GM20000 (cell line): ENCODE results near the gene DENND6B.

ENCODE experiments used
- DNase-seq: peaks from one replicate; pipeline ENCODE4 v3.0.0; 2012; ENCODE audit warnings: low spot score
- TF ChIP-seq, protein P1 (sequence below): IDR thresholded peaks from 2 replicates; pipeline ENCODE4 v1.5.1; 2012; ENCODE audit warnings: mild to moderate bottlenecking, control low read depth; ENCODE audit errors: extremely low read depth, missing control alignments

DENND6B gene

DNA sequence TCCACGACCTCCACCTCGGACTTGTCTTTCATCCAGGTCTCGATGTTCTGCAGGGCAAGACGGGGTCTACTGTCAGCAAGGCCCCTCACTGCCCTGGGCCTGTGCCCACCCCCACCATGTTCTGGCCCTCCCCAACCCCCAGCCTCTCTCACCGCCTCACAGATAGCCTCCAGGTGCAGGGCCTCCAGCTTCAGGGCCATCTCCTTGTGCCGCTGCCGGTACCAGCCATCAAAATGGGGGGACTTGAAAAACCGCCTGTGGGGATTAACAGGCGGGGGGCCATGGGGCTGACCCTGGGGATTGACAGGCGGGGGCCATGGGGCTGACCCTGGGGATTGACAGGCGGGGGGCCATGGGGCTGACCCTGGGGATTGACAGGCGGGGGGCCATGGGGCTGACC, 14.4 kb downstream of the DENND6B start:
- no peak for DNase-seq
- TF ChIP-seq, protein P1, sequence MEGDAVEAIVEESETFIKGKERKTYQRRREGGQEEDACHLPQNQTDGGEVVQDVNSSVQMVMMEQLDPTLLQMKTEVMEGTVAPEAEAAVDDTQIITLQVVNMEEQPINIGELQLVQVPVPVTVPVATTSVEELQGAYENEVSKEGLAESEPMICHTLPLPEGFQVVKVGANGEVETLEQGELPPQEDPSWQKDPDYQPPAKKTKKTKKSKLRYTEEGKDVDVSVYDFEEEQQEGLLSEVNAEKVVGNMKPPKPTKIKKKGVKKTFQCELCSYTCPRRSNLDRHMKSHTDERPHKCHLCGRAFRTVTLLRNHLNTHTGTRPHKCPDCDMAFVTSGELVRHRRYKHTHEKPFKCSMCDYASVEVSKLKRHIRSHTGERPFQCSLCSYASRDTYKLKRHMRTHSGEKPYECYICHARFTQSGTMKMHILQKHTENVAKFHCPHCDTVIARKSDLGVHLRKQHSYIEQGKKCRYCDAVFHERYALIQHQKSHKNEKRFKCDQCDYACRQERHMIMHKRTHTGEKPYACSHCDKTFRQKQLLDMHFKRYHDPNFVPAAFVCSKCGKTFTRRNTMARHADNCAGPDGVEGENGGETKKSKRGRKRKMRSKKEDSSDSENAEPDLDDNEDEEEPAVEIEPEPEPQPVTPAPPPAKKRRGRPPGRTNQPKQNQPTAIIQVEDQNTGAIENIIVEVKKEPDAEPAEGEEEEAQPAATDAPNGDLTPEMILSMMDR: no peak

DNA sequence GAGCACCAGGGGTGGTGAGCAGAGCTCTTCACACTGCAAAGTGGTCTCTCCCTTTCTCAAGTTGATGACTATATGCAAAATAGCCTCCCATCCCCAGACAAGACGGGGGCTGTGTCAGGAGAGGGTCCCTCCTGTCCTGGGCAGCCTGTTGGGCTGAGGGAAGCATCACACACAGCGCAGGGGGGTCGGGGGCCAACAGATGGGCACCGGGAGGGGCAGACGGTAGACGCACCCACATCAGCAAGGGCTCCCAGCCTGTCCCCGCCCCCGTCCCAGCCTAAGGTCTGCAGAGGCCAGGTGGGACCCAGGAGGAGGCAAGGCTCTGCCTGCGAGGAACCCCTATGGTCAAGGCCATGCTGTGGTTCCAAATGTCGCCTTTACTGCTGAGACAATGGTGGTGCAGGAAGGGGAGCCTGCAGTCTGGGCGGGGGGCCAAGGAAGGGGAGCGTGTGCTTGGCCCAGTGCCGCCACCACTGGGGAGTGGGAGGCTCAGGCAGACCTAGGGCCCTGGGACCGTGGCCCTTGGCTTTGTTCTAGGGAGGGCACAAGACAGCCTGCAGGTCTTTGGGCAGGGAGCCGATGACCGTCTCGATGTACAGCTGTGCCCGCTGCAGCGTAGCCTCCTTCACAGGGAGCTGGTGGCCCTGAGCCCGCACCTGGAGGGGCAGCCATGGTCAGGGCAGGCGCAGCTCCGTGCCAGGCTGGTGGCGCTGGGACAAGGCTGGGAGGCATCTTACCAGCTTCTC, 15.0 kb downstream of the DENND6B start:
- DNase-seq: no peak
- TF ChIP-seq, protein P1: no peak

DNA sequence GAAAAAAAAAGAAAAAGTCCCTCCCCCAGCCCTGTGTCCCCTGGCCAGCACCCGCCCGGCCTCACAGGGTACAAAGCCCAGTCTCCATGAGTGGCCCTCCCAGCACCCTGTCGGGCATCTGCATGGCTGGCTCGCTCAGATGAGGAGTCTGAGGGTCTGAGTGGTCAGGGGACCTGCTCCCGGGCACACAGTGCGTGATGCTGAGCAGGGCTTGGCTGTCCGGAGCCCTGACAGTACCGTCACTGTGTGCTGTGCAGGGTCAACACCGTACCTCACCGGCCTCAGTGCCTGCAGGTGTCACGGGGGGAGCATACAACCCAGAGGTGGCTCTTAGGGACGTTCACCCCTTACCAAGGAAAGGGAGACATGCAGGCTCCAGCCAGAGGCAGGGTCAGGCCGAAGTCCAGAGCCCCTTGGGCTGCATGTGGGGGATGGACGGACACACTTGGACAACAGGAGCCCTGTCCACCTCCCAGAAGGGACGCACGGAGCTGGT, 15.8 kb downstream of the DENND6B start:
- TF ChIP-seq, protein P1: no peak
- no peak for DNase-seq

DNA sequence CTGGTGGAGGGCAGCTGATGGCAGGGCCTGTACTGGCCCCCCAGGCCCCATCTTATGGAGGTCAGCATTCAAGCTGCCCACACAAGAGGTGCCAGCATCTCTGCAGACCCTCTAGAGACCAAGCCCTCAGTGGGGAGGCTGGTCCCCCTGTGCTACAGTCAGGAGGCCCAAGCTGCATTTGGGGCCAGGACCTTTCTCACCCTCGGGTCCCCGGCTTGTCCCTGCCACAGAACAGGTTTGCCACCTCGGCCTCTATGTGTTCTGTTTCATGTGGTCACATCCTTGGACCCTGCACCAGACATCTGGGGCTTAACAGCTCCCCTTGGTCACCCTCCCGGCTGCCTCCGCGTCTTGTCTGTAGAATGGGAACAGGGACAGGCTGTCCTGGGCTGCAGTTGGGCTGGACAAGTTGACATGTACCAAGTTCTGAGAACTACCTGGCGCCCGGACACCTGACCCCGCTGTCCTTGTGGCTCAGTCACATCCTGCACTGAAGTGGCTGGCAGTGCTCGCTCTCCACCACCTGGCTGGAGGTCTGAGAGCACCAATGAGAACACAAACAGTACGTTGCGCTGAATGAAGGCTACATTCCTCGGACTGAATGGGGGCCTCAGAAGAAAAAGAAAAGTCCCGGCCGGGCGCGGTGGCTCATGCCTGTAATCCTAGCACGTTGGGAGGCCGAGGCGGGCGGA, 16.6 kb downstream of the DENND6B start:
- TF ChIP-seq, protein P1: no peak
- no peak for DNase-seq

DNA sequence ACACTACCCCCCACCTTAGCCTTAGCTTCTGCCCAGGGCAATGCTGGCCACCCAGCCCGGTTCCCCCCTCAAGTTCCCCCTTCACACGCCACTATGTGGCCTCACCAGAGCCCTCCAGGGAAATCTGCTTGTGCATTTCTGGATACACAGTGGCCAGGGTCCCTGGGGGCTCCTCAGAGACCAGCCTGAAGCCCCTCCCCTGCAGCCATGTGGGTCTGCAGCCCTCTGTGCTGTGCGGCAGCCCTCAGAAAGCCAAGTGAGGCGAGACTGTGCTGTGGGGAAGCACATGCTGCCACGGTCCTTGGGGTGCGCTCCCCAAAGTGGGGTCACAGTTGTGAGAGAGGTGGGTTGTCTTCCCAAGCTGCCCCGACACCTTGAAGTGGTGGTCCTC, 17.2 kb downstream of the DENND6B start:
- DNase-seq: no peak
- TF ChIP-seq, protein P1: no peak

DNA sequence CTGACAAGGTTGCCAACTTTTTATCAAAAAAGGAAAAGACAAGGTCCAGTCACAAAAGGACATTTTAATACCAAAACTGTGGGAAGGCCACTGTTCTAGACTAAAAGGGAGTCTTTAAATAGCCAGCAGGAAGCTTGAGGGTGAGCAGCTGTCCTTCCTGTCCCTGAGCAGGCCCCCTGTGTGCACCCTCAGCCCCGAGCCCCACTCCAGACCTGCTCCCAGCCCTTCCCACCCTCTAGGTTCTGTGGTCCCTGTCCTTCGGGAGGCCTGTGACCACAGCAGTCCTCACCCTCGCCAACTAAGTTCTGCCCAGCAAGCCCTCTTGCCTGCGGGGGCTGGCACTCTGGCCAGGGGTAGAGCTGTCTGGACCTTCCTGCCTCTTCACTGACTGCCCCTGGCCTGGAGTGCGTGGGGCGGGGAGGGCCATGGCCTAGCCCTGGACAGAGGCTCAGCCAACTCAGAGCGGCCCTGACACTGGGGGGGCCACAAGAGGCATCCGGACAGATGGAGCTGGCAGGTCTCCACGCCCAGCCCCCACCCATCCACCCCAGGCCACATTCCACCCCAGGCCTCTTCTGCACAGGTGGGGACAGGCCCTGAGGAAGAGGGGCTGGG, 17.7 kb downstream of the DENND6B start:
- TF ChIP-seq, protein P1: no peak

DNA sequence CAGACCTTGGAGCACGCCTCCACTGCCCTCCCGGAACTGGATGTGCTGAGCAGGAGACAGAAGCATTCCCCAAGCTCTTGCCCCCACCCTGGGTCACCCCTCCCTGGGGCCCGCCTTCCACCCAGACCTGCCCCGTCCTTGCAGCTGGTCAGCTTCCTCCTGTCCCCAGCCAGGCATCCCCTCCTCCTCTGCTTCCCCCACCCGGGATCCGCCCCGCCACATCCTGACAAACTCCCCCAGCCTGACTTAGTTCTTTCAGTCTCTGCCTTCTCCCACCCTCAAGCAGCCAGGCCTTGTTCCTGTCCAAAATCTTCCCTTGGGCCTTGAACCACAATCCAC, 18.2 kb downstream of the DENND6B start:
- TF ChIP-seq, protein P1: no peak
- DNase-seq: no peak

More for the DNA sequence above, 17.7 kb downstream of the DENND6B start:
- no peak for DNase-seq
